GM19463 (cell line): ENCODE data around the gene CABLES1.
"Not testable (repeated sequence)": the region's sequence is repeated elsewhere in the genome, so short reads cannot be mapped to it uniquely, and the experiment has no call there.

Experiments used
- ATAC-seq: cut with Tn5 transposase; IDR thresholded peaks from one replicate; pipeline ENCODE4 v1.9.1; 2021; ENCODE audit warnings: mild to moderate bottlenecking, moderate library complexity; ENCODE audit not compliant: unreplicated experiment

Gene CABLES1

DNA sequence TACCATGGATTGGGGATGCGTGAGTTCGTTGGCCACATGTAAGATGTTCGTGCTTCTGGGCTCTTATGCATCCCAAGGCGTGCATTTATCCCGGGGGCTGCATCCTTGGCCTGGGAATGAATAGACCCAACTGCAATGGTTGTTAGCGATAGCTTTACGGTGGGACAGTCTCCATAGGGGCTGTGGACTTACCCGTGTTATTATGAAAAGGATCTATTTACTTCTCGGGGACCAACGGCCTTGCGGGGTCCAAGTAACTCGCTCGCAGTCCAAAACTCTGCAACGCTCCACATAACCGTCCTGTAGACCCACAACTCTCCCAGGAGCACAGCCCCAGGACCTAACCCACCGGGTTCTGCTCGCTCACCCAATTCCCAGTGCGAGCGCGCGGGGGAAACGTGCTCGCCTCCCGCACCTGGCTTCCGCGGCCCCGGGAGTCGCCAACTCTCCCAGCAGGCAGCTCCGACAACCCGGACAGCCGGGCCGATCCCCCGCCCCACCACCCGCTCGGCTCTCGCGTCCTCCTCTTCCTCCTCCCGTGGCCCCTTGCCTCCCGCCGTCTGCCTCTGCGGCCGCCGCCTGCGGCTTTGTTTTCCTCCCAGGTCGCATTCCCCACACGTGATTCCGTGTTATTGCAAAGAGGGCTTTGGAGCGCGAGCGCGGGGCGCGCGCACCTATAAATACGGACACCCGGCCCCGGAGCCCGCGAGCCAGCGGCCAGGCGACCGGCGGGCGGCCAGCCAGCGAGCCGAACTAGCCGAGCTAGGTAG lies at the start of gene CABLES1:
Gene CABLES1 (plus strand): TSS at position 706 of the 770 bp plus-strand sequence. CDS start 278 bp downstream, outside the sequence.
- ATAC-seq, result peak; percentile 13

GRCh38 chr18:23087352-23087751 lies 47.9 kb upstream of the CABLES1 start:
- no peak for ATAC-seq

- no peak for ATAC-seq
Observed at GRCh38 chr18:23088310-23088709, 47.0 kb upstream of the CABLES1 start.

DNA sequence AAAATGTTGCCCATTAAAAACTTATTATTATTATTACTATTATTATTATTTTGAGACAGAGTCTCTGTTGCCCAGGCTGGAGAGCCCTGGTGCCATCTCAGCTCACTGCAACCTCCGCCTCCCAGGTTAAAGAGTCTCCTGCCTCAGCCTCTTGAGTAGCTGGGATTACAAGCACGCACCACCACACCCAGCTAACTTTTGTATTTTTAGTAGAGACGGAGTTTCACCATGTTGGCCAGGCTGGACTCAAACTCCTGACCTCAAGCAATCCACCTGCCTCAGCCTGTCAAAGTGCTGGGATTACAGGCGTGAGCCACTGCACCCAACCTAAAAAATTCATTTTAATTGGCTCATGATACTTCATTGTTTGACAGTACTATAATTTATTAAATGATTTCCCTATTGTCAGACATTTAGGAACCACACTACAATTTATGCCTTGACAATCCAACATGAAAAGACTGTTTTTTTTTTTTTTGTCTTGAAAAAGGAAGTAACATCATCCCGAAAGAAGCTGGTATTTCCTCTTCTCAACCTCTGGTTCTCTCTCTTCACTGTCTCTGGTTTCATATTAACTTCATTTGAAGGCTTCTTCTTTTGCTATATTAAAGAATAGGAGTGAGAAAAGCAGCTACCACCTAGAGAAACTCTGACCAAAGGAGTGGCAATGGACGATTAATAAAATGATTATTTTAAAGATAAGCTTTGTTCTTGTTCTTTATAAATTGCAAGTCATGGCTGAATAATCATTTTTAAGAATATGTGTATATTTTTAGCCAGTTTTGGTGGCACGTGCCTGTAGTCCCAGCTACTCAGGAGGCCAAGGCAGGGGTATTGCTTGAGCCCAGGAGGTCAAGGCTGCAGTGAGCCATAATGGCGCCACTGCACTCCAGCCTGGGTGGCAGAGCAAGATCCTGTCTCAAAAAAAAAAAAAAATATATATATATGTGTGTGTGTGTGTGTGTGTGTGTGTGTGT lies 44.0 kb upstream of the CABLES1 start:
- ATAC-seq, result not testable (repeated sequence)

DNA sequence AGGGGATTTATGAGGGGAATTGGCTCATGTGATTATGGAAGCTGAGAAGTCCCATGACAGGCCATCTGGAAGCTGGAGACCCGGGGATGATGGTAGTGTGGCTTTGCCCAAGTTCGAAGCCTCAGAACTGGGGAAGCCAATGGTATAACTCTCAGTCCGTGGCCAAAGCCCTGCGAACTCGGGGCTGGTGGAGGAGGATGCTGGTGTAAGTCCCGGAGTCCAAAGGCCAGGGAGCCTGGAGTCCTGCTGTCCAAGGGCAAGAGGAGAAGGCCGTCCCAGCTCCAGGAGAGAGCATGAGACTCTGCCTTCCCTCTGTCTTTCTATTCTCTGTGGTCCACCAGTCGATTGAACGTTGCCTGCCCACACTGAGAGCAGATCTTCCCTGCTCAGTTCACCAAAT lies 43.2 kb upstream of the CABLES1 start:
- ATAC-seq, result no peak

- ATAC-seq, result not testable (repeated sequence)
Observed at GRCh38 chr18:23093130-23093529, 42.2 kb upstream of the CABLES1 start.

GRCh38 chr18:23093772-23094171 lies 41.5 kb upstream of the CABLES1 start:
- ATAC-seq, result no peak

DNA sequence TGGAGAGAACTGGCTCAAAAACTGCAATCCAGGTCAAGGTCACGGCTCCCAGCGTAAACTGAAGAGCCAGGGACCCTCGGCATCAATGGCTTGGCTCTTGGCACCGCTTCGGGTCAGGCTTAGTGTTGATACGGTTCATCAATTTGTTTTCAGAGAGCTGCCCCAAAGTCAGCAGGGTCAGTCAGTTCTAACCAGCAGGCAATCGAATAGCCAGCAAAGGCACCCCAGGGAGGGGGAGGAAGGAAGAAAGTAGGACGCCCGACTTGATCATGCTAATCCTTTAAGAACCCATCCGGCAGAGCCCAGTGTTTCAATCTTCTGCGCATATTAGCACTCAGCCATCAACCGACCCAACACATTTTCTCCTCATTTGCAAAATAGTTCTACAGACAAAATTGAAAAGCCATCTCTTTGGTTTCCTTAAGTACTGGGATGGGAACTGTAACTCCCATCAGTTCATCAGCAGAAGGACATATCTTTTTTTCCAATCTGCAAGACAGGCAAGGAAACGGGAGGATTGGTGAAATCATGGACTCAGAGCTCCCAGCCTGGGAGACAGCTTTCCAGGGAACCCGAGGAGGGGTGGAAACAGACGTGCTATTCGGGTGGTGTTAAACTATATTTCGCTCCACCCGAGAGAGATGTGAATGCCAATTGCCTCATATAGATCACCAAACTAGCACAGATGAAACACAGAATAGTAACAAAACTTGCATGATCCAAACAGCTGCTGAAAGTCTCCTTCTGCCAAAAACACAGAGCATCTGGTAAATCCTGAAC lies 40.7 kb upstream of the CABLES1 start:
- no peak for ATAC-seq

DNA sequence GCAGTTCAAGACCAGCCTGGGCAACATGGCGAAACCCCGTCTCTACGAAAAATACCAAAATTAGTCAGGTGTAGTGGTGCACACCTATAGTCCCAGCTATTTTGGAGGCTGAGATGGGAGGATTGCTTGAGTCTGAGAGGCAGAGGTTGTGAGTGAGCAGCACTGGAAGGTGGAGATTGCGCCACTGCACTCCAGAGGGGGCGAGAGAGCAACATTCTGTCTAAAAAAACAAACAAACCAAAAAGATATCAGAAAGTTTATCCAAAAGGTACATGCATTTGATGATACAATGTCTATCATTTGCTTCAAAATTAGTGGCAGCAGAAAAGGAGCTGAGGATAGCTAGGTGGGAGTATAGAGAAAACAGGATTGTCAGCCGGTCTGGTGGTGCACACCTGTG lies 39.8 kb upstream of the CABLES1 start:
- no peak for ATAC-seq

DNA sequence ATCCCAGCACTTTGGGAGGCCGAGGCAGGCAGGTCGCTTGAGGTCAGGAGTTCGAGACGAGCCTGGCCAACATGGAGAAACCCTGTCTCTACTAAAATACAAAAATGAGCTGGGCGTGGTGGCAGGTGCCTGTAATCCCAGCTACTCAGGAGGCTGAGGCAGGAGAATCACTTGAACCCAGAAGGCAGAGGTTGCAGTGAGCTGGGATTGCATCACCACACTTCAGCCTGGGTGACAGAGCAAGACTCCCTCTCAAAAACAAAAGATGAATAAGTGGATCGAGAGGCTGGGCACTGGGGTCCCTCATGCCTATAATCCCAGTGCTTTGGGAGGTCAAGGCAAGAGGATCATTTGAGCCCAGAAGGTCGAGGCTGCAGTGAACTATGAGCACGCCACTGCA lies 38.3 kb upstream of the CABLES1 start:
- ATAC-seq, result not testable (repeated sequence)

DNA sequence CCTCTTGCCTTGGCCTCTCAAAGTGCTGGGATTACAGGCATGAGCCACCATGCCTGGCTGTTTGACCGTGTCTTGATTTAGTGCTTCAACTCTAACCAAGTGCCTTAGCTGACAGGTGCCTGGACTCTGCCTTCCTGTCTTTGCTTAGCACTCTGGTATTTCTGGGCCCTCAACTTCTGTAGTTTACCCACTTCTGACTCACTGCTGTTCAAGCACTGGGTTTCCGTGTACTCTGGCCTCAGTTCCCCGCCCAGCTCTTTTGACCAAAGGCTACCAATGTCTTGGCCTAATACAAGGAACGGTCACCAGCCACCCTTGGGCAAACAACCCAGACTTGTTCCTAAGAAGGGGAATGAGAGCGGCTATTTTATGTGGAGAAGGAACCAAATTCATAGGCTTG lies 35.7 kb upstream of the CABLES1 start:
- ATAC-seq, result no peak

DNA sequence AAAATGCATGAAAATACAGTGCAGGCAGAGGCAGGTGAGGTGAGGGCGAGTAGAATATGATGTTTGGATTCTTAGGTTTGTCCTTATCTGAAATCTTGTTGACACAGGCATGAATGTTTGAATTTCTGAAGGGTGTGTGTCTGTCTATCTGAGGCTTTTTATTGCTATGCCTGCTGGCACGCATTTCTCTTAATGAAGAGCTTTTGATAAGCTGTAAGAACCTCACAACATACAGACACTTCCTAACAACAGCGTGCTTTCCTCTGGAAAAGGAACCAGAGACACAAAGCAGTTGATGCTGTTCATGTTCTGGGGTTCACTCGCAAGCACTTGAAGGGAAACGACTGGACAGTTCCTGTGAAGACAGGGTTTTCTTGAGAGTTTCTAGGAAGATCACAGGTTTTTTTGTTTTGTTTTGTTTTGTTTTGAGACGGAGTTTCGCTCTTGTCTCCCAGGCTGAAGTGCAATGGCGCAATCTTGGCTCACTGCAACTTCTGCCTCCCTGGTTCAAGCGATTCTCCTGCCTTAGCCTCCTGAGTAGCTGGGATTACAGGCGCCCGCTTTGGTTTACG lies 33.3 kb upstream of the CABLES1 start:
- no peak for ATAC-seq

DNA sequence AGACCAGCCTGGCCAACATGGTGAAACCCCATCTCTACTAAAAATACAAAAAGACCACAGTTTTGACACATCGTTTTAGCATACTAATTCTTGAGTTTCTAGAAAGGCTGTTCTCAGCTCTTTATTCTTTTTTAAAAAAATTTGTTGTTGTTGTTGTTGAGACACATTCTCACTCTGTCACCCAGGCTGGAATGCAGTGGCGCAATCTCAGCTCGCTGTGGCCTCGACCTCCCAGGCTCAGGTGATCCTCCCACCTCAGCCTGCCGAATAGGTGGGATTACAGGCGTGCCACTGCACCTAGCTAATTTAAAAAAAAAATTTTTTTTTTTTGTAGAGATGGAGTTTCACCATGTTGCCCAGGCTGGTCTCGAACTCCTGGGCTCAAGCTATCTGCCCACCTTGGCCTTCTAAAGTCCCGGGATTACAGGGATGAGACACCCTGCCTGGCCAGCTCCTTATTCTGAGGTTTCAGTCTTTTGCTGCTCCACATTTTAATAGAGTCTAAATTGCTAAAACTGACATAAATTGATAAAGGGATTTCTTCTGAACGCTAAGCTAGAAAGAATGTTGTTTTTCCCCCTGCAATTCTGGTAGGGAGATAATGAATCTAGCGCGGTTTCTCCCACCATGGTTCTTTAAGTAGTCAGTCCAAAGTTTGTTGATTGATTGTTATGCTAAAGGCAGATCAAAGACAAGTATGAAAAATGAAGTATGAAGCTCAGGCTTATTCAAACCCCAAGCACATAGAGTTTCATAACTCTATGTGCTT lies 32.6 kb upstream of the CABLES1 start:
- no peak for ATAC-seq

- ATAC-seq, result no peak
Observed at GRCh38 chr18:23103449-23103848, 31.8 kb upstream of the CABLES1 start.

- no peak for ATAC-seq
Observed at GRCh38 chr18:23105030-23105429, 30.3 kb upstream of the CABLES1 start.

DNA sequence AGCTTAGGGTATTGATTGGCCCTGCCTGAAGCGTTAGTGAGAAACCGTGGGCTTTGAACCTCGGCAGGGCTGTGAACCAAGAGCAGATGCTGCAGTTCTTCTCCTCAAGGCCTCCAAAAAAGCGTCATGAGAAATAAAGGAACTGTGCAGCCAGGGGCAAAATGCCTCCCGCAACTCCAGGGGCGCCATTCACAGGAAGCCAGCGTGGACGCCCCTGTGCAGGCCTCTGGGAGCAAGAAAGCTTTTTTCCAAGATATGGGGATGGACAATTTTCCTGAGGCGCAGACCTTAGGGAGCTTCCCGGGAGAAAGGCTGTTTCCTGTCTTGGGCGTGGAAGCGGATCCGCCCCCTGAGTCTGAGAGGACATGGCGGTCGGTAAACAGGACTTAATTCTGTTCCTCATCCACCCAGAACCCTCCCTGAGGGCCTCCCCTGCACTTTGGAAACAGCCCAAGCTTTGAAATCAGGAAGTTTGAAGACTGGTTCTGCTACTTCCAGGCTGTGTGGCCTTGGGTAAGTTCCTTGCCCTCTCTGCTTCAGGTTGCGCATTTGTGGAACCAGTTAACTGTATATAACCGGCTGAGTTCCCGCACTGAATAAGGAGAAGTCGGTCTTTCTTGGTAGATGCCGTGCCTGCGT lies 29.6 kb upstream of the CABLES1 start:
- no peak for ATAC-seq

DNA sequence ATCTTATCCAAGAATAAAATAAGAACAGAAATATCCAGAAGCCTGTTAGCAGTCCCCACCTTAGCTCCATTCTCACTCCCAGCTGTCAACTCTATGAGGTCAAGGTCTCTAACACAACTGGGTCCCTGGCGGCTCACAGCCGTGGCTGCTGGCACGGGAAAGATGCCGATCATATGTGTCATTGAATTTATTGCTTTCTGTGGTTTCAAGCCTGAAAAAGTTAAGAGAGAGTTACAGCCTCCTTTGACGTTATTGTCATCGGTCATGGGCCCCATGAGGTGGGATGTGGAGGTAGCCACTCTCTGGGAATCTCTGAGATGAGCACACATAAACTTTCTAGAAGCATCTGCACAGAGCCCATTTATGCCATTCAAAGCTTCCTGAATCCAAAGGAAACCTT lies 28.7 kb upstream of the CABLES1 start:
- no peak for ATAC-seq

GRCh38 chr18:23107718-23108117 lies 27.6 kb upstream of the CABLES1 start:
- ATAC-seq, result no peak

- ATAC-seq, result no peak
Observed at GRCh38 chr18:23108496-23108895, 26.8 kb upstream of the CABLES1 start.
